Measurements from ENCODE around the gene ACAA1. TPM values are rescaled to one million over a fixed set of nuclear protein-coding genes. Genes with fewer than 3 reads are reported as not detected.
A peak's percentile ranks its signal among the peaks of the same experiment; 100 is the strongest.

The ACAA1 gene
- polyA plus RNA-seq, 1 of the 3 experiments (the other 2 are of a cell fraction) = 86.4 TPM

DNA sequence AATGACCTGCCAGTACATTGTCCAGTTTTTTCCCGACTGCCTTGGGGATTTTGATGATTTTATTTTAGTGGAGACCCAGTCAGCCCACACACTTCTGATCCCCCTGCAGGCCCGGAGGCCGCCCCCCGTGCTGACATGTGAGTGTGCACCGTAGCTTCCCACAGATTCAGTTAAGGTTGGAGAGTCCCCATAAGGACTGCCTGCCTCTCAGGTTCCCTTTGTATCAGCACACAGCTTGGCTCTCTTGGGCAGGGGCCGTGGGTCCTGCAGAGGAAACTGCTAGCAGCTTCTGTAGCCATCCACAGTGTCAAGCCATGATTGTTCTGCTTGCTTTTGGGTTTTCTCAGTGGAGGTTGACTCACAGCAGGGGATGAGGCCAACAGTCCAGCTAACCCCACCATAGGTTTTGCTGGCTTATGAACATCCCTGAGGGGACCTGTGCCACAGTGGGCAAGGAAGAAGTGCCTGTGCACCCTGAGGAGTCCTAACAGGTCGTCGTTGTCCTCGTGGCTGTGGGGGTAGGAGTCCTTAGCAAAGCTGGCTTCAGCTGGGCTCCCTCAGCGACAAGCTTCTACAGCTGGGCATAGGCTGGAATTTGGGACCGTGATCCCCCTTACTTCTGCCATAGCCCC is 51.5 kb downstream of the ACAA1 start:
- CTCF ChIA-PET = interaction anchor here (1.1 kb wide), 1 partner anchor 12 kb away, joined by 3 read pairs; no protein-coding TSS in a partner anchor

GRCh38 chr3:38084334-38085310 is 52.3 kb downstream of the ACAA1 start:
- no peaks in the 10 kb centered on the region for H3K79me2 ChIP-seq (ENCODE audit: insufficient read depth)
- 53% methylated on average over 6 of the region's 7 CpGs for WGBS (ENCODE audit: low lambda C conversion rate)
- H2AFZ ChIP-seq (ENCODE audit: low read depth) = no peak overlapping the region
- DNase-seq = peak; percentile 48
- no peaks in the 10 kb centered on the region for H3K36me3 ChIP-seq (replicated peaks in 1 of 2; ENCODE audit: control insufficient read depth in 1 of 2, insufficient read depth in 2 of 2, low read length in 1 of 2)
- no peaks in the 10 kb centered on the region for H3K9me3 ChIP-seq
- no peaks in the 10 kb centered on the region for H3K27me3 ChIP-seq (ENCODE audit: insufficient read depth)
- no peak overlapping the region for H3K4me2 ChIP-seq
- POLR2A ChIA-PET = no interaction called here
- H3F3A ChIP-seq (replicated peaks; ENCODE audit: insufficient read depth) = peaks cover 9% of the 10 kb centered on the region
- no peak overlapping the region for H3K27ac ChIP-seq (ENCODE audit: low read depth in 2 of 2, low read length in 1 of 2)
- no peaks in the 10 kb centered on the region for H3K9me2 ChIP-seq
- H3K9ac ChIP-seq = no peak overlapping the region
- no peak overlapping the region for H3K4me3 ChIP-seq (ENCODE audit: low read depth in 2 of 2, low read length in 1 of 2)
- H4K20me1 ChIP-seq (ENCODE audit: insufficient read depth) = no peaks in the 10 kb centered on the region
- CTCF ChIA-PET = interaction anchor here (1.1 kb wide), 1 partner anchor 13 kb away, joined by 3 read pairs; no protein-coding TSS in a partner anchor
- no peaks in the 10 kb centered on the region; a peak in 1 of 4 replicates for H3K4me1 ChIP-seq (ENCODE audit: control insufficient read depth in 1 of 2, insufficient read depth in 2 of 2, low read depth in 1 of 2, low read length in 1 of 2)
- TF ChIP-seq NFIC (IDR thresholded peaks at IDR 0.05; ENCODE audit: borderline replicate concordance) (no peak), FOXM1 (IDR thresholded peaks at IDR 0.05; ENCODE audit: low read depth) (no peak), JUND (IDR thresholded peaks at IDR 0.05) (no peak), FOXJ3 (CRISPR knock-in tag; IDR thresholded peaks at IDR 0.05) (no peak), TEAD4 (IDR thresholded peaks at IDR 0.05; ENCODE audit: borderline replicate concordance, insufficient read depth) (no peak), USF1 (IDR thresholded peaks at IDR 0.05; ENCODE audit: borderline replicate concordance, low read depth) (no peak), REST (IDR thresholded peaks at IDR 0.05; ENCODE audit: low read depth, low read length) (no peak), FOSL2 (IDR thresholded peaks at IDR 0.05; ENCODE audit: borderline replicate concordance, low read depth) (no peak), CTCF (IDR thresholded peaks at IDR 0.05) (no peak), EZH2phosphoT487 (IDR thresholded peaks at IDR 0.05; ENCODE audit: borderline replicate concordance, low read depth) (no peak), GATA2 (CRISPR knock-in tag; IDR thresholded peaks at IDR 0.05) (no peak), CHD2 (IDR thresholded peaks at IDR 0.05; ENCODE audit: low read length, partially characterized antibody) (no peak), EP300 (IDR thresholded peaks at IDR 0.05; ENCODE audit: borderline replicate concordance in 1 of 2, low read depth in 1 of 2, low read length in 1 of 2) (no peak), IRF3 (IDR thresholded peaks at IDR 0.05; ENCODE audit: low read depth, low read length) (no peak), MEF2A (IDR thresholded peaks at IDR 0.05; ENCODE audit: borderline replicate concordance, low read depth) (no peak), MXI1 (IDR thresholded peaks at IDR 0.05; ENCODE audit: low read depth, low read length) (no peak)

More for the DNA sequence above, 51.5 kb downstream of the ACAA1 start:
- no peak overlapping the region for H3K4me3 ChIP-seq (ENCODE audit: low read depth in 2 of 2, low read length in 1 of 2)
- H3K4me1 ChIP-seq (ENCODE audit: control insufficient read depth in 1 of 2, insufficient read depth in 2 of 2, low read depth in 1 of 2, low read length in 1 of 2) = no peaks in the 10 kb centered on the region; a peak in 1 of 4 replicates
- 73% methylated on average over 11 of the region's 11 CpGs for WGBS (ENCODE audit: low lambda C conversion rate)
- H3K79me2 ChIP-seq (ENCODE audit: insufficient read depth) = no peaks in the 10 kb centered on the region
- no peak overlapping the region for H3K4me2 ChIP-seq
- H3F3A ChIP-seq (replicated peaks; ENCODE audit: insufficient read depth) = peaks cover 9% of the 10 kb centered on the region
- no peak overlapping the region for H3K9ac ChIP-seq
- no peak overlapping the region for H3K27ac ChIP-seq (ENCODE audit: low read depth in 2 of 2, low read length in 1 of 2)
- TF ChIP-seq GATA2 (CRISPR knock-in tag; IDR thresholded peaks at IDR 0.05) (no peak), EZH2phosphoT487 (IDR thresholded peaks at IDR 0.05; ENCODE audit: borderline replicate concordance, low read depth) (no peak)
- no peak overlapping the region for H2AFZ ChIP-seq (ENCODE audit: low read depth)
- H3K27me3 ChIP-seq (ENCODE audit: insufficient read depth) = no peaks in the 10 kb centered on the region
- no peaks in the 10 kb centered on the region for H3K9me3 ChIP-seq
- POLR2A ChIA-PET = no interaction called here
- H3K36me3 ChIP-seq (replicated peaks in 1 of 2; ENCODE audit: control insufficient read depth in 1 of 2, insufficient read depth in 2 of 2, low read length in 1 of 2) = no peaks in the 10 kb centered on the region
- H3K9me2 ChIP-seq = no peaks in the 10 kb centered on the region
- no peaks in the 10 kb centered on the region for H4K20me1 ChIP-seq (ENCODE audit: insufficient read depth)
- DNase-seq = no peak
